Tibial artery (tissue), 4 donors: ENCODE data around the gene CENPO.
"Not testable (repeated sequence)": the region's sequence is repeated elsewhere in the genome, so short reads cannot be mapped to it uniquely, and the experiment has no call there.

Experiments used
- DNase-seq, 2 donors: peaks; one replicate each; pipeline ENCODE4 v3.0.0-alpha.2; 2019
- H3K27ac ChIP-seq, 2 donors: fragments of 200-600 bp; sonication (generic) in 1 of 2; 1 replicate in 1 of 2; 2 replicates in 1 of 2; pipeline ENCODE4 v1.5.1; 2018 to 2019; ENCODE audit warnings: mild to moderate bottlenecking in 1 of 2
- H3K27me3 ChIP-seq, 2 donors: fragments of 200-600 bp; sonication (generic) in 1 of 2; one replicate each; pipeline versions ENCODE4 v1.5.1 to v1.6.0; 2016 to 2019
- H3K36me3 ChIP-seq, 3 donors: fragments of 200-600 bp; sonication (generic) in 2 of 3; one replicate each; pipeline ENCODE4 v1.5.1; 2016 to 2019; ENCODE audit warnings: mild to moderate bottlenecking in 2 of 3
- H3K4me1 ChIP-seq, 4 donors: fragments of 200-600 bp; sonication (generic) in 2 of 4; 1 replicate in 3 of 4; 2 replicates in 1 of 4; pipeline ENCODE4 v1.5.1; 2016 to 2019
- H3K4me3 ChIP-seq, 2 donors: fragments of 200-600 bp; sonication (generic) in 1 of 2; 1 replicate in 1 of 2; 2 replicates in 1 of 2; pipeline ENCODE4 v1.5.1; 2018 to 2019; ENCODE audit warnings: mild to moderate bottlenecking in 2 of 2
- H3K9me3 ChIP-seq, 3 donors: fragments of 200-600 bp; sonication (generic) in 1 of 3; one replicate each; pipeline ENCODE4 v1.5.1; 2016 to 2019
- CTCF ChIP-seq, 2 experiments: fragments of 200-600 bp in 1 of 2; fragments of 450-650 bp in 1 of 2; IDR thresholded peaks; one replicate each; pipeline ENCODE4 v1.5.1; 2017 to 2019; ENCODE audit warnings: antibody characterized with exemption in 2 of 2, mild to moderate bottlenecking in 1 of 2, moderate library complexity in 1 of 2
- intact Hi-C: fragments of 100-400 bp; cut with DNase I; formaldehyde crosslinking; loops from one replicate; pipeline ENCODE4 v1.15.0; 2023; ENCODE audit warnings: low total_unique reads

CENPO gene

GRCh38 chr2:24797644-24798043 lies 4.4 kb downstream of the CENPO start:
- intact Hi-C loops, result no loop called here
- no peaks in the 10 kb centered on the region for H3K9me3 ChIP-seq
- TF ChIP-seq CTCF (IDR thresholded peaks at IDR 0.05), result no peak
- DNase-seq, result no peak
- H3K4me1 ChIP-seq, result peaks cover 0 to 7% (median 6%) of the 10 kb centered on the region in 4 donors
- H3K36me3 ChIP-seq, result no peaks in the 10 kb centered on the region
- H3K27ac ChIP-seq, result no peak overlapping the region
- H3K4me3 ChIP-seq, result no peak overlapping the region
- H3K27me3 ChIP-seq, result no peaks in the 10 kb centered on the region

GRCh38 chr2:24800487-24800886 lies 7.3 kb downstream of the CENPO start:
- intact Hi-C loops, H3K9me3 ChIP-seq, H3K4me3 ChIP-seq, H3K4me1 ChIP-seq, H3K36me3 ChIP-seq, H3K27me3 ChIP-seq, DNase-seq, H3K27ac ChIP-seq: not testable (repeated sequence)

- DNase-seq, H3K4me1 ChIP-seq, intact Hi-C loops: not testable (repeated sequence)
Observed at GRCh38 chr2:24805811-24806660, 12.8 kb downstream of the CENPO start.

GRCh38 chr2:24806661-24807036 lies 13.4 kb downstream of the CENPO start:
- H3K27ac ChIP-seq, result no peak overlapping the region
- H3K36me3 ChIP-seq, result peaks cover 0 to 9% (median 0%) of the 10 kb centered on the region in 3 donors
- intact Hi-C loops, result no loop called here
- no peaks in the 10 kb centered on the region for H3K4me1 ChIP-seq
- H3K9me3 ChIP-seq, result no peaks in the 10 kb centered on the region
- H3K27me3 ChIP-seq, result no peaks in the 10 kb centered on the region
- DNase-seq, result no peak
- no peak for TF ChIP-seq CTCF (IDR thresholded peaks at IDR 0.05)
- H3K4me3 ChIP-seq, result no peak overlapping the region

More at GRCh38 chr2:24805811-24806660, 12.8 kb downstream of the CENPO start:
- not testable (repeated sequence) for H3K4me3 ChIP-seq, H3K27ac ChIP-seq, H3K36me3 ChIP-seq, H3K9me3 ChIP-seq, H3K27me3 ChIP-seq

GRCh38 chr2:24809316-24810007 lies 16.2 kb downstream of the CENPO start:
- intact Hi-C loops, result no loop called here
- no peaks in the 10 kb centered on the region for H3K9me3 ChIP-seq
- no peaks in the 10 kb centered on the region for H3K27me3 ChIP-seq
- no peak overlapping the region for H3K27ac ChIP-seq
- TF ChIP-seq CTCF (IDR thresholded peaks at IDR 0.05), result no peak
- peaks cover 0 to 9% (median 0%) of the 10 kb centered on the region in 3 donors for H3K36me3 ChIP-seq
- H3K4me1 ChIP-seq, result no peaks in the 10 kb centered on the region
- DNase-seq, result no peak
- H3K4me3 ChIP-seq, result no peak overlapping the region

- Histone ChIP-seq H3K4me1 (no peaks in the 10 kb centered on the region), H3K27me3 (no peaks in the 10 kb centered on the region), H3K27ac (no peak overlapping the region), H3K9me3 (no peaks in the 10 kb centered on the region), H3K4me3 (no peak overlapping the region), H3K36me3 (peaks cover 0 to 19% (median 0%) of the 10 kb centered on the region in 3 donors)
- no peak for TF ChIP-seq CTCF (IDR thresholded peaks at IDR 0.05)
- DNase-seq, result no peak
- intact Hi-C loops, result no loop called here
Observed at GRCh38 chr2:24813691-24814137, 20.5 kb downstream of the CENPO start.
